Islet of Langerhans (tissue), 1 donor: Measurements from ENCODE around the gene ADARB1.
"Not testable (repeated sequence)": the region's sequence is repeated elsewhere in the genome, so short reads cannot be mapped to it uniquely, and the experiment has no call there.

Experiments
- FAIRE-seq: peaks from one replicate; lab custom pipeline; 2011; peaks lifted over from hg19 to GRCh38; lab: Jason Lieb, UNC

ADARB1 gene

GRCh38 chr21:45074048-45074817 is at the start of gene ADARB1:
Gene ADARB1, plus strand, starts transcription at chr21:45074580. Its CDS starts 97,077 bp downstream, at chr21:45171657.
- FAIRE-seq: no peak

GRCh38 chr21:45026066-45026745 is 48.2 kb upstream of the ADARB1 start:
- FAIRE-seq: no peak

- no peak for FAIRE-seq
These were observed 47.6 kb upstream of the ADARB1 start for GRCh38 chr21:45026826-45027225.

- FAIRE-seq: no peak
These were observed 46.9 kb upstream of the ADARB1 start for GRCh38 chr21:45027241-45028196.

- not testable (repeated sequence) for FAIRE-seq
These were observed 45.7 kb upstream of the ADARB1 start for GRCh38 chr21:45028645-45029044.

- FAIRE-seq: no peak
These were observed 45.0 kb upstream of the ADARB1 start for GRCh38 chr21:45029298-45029947.

GRCh38 chr21:45029948-45030681 is 44.3 kb upstream of the ADARB1 start:
- no peak for FAIRE-seq

- no peak for FAIRE-seq
These were observed 43.5 kb upstream of the ADARB1 start for GRCh38 chr21:45030682-45031570.

- no peak for FAIRE-seq
These were observed 42.7 kb upstream of the ADARB1 start for GRCh38 chr21:45031571-45032191.

GRCh38 chr21:45032332-45032731 is 42.0 kb upstream of the ADARB1 start:
- FAIRE-seq: no peak

GRCh38 chr21:45032977-45033710 is 41.2 kb upstream of the ADARB1 start:
- no peak for FAIRE-seq

GRCh38 chr21:45033791-45034555 is 40.4 kb upstream of the ADARB1 start:
- no peak for FAIRE-seq

GRCh38 chr21:45034556-45035476 is 39.6 kb upstream of the ADARB1 start:
- FAIRE-seq: no peak

- no peak for FAIRE-seq
These were observed 38.9 kb upstream of the ADARB1 start for GRCh38 chr21:45035477-45035848.

- no peak for FAIRE-seq
These were observed 37.8 kb upstream of the ADARB1 start for GRCh38 chr21:45036630-45037029.

- FAIRE-seq: no peak
These were observed 36.4 kb upstream of the ADARB1 start for GRCh38 chr21:45037986-45038385.
